ENCODE results near the gene TTPAL.

Gene TTPAL

DNA sequence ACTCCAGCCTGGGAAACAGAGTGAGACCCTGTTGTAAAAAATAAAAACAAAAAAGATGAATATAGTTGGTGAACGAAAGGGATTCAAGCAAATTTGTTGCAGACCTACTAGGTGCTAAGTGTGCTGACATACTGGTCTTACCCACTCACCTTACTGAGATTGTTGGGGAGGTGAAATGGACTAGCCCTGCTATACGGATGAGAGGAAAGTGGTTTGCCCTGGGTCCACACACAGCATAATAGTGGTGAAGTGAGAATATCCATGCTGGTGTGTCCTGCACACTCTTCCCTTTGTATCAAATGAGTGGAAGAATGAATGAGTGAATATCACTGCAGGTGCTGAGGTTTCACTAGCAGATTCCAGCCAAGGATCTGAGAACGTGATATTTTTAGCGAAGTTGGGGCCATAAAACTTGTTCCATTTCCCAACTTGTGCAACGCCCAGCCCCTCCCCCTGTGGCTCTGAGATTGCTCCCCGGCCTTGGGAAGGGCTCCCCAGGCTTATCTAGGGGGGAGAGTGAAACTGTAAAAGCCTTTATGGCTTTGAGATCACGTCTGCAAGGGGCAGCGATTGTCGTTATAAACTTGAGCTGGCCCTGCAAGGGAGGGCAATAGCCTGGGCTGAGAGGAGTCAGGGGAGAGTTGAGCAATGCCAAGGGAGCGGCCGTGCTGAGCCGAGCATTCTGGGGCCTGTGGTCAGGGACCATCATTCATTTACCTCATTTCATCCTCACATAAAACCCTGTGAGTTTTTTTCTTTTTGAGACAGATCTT is 33.2 kb upstream of the TTPAL start:
- no peak for DNase-seq

DNA sequence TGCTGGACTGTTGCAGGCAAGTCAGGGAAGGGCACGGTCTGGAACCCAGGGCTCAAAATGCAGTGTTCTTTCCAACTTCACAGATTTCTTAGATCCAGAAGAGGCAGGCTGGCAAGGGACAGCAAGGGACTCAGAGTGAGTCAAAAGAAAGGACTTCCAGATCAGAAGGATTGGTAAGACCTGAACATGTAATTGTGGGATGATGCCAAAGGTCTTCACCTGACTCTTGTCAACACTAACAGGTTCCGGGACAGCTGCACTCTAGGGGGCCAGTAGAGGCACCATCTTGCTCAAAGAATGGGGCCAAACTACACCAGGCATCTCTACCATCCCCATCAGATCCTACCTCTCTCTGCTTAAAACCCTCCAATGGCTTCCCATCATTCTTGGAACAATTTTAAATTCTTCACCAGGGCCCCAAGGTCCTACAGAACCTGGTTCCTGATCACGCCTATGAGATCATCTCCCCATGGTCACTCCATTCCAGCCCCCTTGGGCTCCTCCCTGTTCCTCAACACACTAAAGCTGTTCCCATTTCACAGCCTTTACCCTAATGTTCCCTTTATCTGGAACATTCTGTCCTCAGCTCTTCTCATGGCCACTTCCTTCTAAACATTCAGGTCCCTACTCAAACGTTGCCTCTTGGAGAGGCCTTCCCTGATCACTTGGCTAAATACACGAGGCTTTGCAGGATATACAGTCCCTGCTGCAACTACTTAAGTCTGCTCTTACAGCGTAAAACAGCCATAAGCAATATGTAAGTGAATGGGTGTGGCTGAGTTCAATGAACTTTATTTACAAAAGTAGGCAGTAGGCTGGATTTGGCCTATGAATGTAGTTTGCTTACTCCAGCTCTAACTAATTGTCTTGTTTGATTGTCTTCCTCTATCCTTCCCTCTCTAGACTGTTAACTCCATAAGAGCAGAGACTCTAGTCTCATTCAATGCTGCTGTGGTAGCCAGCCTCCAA is 29.6 kb upstream of the TTPAL start:
- DNase-seq: no peak

DNA sequence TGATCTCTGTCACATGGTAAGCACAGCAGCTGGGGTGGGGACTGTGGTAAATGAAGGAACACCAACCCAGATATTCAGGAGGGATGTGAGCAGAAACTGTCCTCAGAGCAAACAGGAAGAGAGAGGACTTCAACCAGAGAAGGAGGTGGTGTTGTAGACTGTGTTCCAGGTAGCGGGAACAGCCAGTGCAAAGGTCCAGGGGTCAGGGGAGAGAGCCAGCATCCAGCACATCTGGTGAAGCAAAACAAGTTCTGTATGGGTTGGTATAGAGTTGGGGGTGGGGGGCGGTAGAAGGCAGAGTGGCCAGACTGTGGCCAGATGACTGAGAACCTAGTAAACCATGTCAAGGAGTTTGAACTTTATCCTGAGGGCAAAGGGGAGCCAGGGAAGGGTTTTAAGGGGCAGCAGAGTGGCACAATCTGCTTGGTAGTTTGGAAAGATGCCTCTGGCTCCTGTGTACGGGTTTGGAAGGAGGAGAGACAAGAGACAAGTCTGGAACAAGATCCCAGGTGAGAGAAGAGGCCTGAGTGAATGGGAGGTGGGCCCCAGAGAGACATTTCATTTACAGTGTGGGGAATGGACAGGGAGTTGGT is 27.8 kb upstream of the TTPAL start:
- DNase-seq: no peak

DNA sequence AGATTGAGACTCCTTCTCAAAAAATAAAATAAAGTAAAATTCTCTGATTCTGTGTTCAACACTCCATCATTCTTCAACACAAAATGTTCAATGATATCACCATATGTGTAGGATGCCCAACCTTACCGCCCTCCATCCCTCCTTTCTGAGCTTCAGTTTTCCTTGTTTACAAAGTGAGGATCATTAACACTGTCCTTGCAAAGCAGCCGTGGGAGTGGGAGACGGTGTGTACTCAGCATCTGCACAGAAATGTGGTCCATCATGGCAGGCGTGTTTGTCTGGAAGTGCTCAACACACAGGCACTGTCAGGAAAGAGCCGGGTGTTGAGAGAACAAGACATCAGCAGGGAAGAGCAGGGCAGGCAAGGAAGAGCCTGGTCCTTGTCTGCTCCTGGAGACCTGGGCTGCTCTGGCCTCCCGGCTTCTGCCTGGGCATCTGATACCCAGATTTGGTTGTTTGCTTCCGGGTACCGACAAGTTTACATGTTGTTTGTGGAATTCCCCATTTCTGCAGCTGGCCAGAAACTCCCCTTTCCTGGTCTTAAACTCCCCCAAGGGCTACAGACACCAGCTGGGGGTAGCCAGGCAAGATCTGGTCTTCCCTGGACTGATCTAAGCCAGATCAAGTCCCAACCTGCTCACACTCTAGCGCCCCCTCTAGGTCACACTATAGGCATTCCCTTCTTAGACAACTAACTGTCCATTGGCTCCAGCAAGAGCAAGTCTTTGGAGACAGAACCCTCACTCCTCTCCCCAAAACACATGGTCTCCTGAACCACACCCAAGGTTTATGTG is 26.7 kb upstream of the TTPAL start:
- DNase-seq: no peak

DNA sequence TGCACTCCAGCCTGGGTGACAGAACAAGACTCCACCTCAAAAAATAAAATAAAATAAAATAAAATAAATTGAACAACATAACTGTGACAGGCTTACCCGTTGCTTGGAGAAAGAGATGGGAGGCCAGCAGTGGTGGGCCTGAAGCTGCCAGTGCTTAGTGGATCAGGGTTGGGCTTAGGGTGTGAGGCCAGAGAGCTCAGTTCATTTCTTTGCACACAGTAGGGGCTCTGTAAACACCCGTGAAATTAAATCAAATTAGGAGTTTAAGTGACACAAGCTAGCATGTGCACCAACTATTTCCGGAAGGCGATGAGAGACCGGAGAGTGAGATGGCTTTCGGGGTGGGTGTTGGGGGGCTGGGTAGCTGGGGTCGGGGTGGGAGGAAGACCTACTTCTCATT is 25.8 kb upstream of the TTPAL start:
- DNase-seq: no peak

DNA sequence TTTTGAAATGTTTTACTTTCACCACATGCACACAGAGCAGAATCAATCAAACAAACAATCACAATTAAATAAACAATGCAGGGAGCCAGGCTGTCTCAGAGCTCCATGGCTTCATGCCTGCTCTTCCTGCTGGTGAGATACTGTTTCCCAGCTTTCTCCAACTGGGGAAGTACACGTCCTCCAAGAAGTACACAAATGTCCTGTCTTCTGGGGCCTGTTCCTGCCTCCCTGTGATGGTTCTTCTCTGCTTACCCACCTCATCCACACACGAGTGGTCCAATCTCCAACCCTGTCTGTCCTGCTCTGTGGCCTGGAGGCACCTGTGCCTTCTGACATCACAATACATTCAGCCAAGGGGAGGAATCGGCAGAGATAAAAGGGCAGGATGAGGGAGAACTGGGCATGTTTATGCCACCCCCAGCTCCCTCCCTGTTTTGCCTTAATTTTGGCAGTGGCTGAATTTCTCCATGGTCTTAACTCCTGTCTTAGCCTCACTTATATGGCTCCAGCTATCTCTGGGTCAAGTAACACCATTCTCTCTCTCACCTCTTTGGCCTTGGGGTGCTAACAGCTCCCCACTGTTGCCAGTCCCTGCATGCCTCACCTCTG is 25.3 kb upstream of the TTPAL start:
- DNase-seq: no peak

DNA sequence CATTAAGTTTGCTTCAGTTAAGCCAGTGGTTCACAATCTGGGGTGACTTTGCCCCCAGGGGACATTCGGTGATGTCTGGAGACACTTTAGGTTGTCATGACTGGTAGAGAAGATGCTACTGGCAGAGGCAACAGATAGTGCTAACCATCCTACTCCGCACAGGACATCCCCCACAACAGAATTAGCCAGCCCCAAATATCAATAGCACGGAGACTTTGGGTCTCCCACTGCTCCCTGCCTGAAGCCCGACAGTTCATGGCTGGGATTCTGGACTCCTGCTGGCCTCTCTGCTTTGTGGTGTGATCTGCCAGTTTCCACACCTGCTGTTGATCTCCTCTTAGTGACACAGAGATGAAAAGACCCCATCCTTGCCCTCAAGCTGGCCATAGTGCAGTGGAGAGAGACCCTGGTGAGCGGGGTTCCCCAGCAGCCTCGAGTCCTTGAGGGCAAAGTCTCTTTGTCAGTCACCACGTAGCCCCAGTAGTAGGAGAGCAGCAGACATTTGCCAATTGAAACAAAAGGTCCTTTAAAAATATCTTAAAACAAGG is 24.7 kb upstream of the TTPAL start:
- no peak for DNase-seq

DNA sequence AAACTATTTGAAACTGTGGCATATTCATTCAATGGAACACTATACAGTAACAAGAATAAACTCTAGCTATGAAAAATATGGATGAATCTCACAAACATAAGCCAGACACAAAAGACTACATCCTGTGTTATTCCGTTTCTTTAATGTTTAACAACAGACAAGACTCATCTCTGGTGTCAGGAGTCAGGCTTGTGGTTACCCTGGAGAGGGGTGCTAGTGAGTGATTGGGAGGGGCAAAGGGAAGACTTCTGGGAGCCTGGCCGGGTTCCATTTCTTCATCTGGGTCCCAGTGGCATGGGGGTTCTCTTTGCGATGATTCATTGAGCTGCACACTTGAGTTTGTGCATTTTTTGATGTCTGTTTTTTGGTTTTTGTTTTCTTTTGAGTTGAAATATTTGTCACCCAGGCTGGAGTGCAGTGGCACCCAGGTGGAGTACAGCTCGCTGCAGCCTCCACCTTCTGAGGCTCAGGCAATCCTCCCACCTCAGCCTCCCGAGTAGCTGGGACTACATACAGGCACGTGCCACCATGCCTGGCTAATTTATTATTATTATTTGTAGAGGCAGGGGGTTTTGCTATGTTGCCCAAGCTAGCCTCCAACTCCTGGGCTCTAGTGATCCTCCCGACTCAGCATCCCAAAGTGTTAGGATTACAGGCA is 21.2 kb upstream of the TTPAL start:
- DNase-seq: no peak

DNA sequence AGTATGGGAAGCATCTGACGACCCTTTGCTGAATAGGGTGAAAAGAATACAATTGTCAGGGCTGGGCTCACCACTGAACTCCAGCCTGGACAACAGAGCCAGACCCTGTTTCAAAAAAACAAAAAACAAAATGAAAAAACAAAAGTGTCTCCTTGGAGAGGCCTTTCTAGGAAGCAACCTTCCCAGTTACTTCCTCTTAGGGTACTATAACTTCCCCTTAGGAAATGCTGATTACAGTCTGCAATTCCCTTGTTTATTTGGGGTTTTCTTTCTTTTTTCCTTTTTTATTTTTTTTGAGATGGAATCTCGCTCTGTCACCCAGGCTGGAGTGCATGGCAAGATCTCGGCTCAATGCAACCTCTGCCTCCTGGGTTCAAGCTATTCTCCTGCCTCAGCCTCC is 20.5 kb upstream of the TTPAL start:
- DNase-seq: no peak

DNA sequence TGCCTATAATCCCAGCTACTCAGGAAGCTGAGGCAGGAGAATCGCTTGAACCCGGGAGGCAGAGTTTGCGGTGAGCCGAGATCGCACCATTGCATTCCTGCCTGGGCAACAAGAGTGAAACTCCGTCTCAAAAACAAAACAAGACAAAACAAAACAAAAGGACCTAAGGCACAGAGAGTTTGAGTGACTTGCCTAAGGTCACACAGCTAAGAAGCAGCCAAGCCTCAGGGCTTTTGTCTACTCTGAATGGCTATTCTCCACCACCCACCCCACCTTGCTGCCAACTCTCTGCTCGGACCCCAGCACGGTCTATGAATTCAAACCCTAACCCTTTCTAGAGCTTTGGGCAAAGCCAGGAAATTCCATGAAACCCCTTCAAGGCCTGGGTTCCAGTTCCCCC is 19.1 kb upstream of the TTPAL start:
- no peak for DNase-seq

DNA sequence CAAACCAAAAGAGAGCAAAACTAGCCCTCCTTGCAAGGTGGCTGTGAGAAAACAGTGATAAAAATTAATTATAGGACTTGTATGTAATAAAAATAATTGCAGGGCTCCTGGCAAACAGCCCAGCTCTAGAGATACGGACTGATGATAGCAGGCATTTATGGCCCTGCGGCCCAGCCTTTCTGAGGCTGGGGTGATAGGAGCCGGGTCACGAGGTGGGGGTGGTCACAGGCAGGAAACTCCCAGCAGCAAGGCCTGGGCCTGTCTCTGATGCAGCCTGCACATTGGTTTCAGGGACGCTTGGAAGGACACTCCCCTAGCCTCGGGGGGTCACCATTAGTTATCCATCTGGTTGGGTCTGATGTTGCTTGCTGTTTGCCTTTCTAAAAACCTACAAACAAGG is 18.7 kb upstream of the TTPAL start:
- DNase-seq: no peak

DNA sequence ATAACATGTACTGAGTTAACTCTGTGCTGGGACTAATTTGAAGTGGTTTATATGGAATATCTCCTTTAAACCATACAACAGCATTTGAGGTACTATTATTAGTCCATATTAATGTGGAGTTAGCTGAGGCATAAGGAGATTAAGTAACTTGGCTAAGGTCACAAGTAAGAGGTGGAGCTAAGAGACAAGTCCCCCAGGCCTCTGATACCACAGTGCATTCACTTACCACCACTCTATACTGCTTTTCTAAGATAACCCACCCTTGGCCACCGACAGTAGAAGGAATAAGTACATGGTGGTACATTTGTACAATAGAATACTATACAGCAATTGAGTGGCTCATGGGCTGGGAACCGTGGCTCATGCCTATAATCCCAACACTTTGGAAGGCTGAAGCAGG is 16.4 kb upstream of the TTPAL start:
- no peak for DNase-seq

DNA sequence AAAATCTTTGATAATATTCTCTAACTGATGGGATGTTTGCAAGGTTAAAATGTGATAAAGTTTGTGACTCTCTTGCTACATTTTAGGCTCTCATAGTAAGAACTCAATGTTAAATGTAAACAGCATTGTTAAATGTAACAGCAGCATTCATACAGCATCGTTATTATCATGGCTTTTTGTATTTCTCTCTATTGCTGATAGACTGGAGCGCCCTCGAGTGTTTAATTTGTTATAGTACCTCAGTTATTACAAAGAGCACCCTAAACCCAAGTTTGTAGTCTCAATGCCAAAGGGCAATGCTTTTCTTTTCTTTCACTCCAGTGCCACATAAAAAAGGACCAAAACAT is 14.9 kb upstream of the TTPAL start:
- DNase-seq: peak; percentile 35

DNA sequence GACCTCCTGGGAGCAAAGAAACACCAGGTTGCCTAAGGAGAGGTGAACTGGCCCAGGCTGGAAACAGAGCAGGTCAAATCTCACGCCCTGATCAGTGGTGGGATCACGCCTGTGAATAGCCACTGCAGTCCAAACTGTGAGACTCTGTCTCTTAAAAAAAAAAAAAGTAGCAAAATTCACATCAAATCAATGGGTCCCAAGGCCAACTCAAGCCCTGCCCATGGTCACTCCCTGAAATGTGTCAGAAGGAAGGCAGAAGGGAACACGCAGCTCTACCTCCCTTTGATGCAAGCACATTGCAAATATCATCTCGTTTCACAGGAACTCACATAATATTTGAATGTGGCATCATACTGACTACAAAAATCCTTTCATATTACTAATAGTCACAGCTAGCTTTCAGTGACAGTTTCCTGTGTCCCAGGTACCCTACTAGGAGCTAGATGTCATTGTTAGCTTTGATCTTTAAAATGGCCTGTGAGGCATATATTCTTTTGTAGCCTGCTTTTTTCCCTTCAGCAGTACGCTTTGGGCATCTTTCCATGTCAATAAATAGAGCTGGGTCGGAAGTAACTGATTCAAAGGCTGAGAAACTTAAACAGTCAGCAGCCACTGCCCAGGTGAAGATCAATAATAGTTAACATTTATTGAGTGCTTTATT is 14.4 kb upstream of the TTPAL start:
- no peak for DNase-seq

DNA sequence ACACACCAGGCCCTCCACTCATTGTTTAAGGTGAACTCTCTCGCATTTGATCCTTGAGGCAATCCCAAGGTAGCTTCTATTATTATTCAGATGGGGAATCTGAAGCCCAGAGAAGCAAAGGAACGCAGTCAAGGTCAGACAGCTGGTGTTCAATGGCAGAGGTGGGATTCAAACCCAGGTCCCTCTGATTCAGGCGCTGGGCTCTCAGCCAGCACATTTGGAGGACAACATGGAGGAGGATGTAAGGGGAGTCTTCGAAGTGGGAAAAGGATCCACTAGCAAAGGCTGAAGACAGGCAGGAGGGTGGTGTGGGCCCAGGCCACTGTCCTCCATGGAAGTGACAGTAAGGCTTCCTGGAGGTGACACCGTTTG is 13.9 kb upstream of the TTPAL start:
- no peak for DNase-seq

DNA sequence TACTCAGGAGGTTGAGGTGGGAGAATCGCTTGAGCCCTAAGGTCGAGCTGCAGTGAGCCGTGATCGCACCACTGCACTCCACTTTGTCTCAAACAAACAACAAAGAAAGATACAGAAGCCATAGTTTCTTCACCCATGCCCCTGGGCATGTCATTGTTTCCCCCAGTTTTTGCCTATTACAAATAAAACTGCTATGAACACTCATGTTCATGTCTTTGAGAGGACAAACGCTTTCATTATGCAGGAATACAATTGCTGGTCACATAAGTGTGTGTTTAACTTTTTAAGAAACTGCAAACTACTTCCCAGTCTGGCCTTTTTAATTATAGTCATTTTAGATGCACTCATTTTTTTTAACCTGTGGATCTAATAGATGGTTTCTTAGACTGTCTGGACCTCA is 12.2 kb upstream of the TTPAL start:
- DNase-seq: no peak

DNA sequence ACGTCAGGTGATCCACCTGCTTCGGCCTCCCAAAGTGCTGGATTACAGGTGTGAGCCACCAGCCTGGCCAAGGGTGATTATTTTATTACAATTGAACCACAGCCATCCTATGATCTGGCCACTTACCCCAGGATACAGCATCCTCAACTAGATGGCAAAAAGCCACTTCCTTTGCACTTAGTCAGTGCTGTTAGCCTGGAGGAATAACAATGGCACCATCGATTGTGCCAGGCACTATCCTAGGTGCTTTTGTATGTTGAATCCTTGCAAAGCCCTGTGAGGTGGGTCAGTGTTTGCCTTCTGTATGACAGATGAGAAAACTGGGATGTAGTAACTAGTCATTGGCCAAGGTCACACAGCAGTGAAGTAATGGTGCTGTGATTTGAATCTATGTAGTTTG is 11.2 kb upstream of the TTPAL start:
- no peak for DNase-seq

DNA sequence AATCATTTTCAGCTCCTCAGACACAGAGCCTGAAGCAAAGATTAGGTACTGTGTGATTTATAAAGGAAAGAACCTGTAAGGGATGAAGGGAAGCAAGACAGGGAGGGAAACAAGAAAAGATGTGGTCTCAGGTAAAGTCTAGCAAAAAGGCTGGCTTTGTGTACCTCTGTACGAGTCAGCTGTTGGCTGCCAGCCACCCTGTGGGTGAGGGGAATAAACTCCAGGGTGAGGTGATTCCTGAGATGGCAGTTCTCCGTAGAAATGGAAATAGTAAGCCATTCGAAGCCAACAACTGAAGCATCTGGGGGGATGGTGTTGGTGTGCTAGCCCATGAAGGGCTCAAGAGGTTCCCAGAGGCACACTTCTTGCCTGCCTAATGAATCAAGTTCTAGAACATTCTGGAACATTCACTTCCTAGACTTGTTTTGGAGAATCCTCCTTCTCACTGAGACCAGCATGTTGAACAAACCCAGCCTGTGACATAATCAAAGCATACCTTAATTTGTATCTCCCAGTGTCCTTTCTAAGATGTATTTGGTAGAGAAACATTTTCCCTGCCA is 10.6 kb upstream of the TTPAL start:
- DNase-seq: no peak

DNA sequence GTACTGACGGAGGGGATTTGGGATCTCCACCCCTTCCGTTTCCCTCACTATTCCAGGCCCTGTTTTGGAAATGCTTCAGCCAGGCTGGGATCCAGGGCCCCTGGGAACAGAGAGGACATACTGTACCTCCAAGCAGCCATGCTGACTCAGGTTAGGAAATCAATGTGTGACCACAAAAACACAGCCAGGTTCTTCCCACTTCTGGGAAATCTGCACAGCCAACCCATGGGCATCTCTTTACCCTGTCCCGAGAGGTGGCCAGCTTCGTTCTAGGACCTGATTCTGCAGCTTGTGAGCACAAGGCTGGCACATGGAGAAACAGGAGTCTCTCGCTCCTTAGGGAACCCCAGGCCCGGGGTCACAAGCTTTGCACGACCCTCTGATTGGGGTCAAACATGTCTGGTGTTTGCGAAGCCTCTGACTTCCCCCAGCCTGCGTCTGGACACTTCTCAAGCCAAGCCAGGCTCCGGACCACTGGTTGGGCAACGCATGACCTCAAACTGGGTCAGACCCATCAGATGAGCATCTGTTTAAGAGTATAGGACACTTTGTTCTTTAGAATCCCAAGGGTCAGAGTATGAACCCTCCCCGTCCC is 8.3 kb upstream of the TTPAL start:
- DNase-seq: no peak

DNA sequence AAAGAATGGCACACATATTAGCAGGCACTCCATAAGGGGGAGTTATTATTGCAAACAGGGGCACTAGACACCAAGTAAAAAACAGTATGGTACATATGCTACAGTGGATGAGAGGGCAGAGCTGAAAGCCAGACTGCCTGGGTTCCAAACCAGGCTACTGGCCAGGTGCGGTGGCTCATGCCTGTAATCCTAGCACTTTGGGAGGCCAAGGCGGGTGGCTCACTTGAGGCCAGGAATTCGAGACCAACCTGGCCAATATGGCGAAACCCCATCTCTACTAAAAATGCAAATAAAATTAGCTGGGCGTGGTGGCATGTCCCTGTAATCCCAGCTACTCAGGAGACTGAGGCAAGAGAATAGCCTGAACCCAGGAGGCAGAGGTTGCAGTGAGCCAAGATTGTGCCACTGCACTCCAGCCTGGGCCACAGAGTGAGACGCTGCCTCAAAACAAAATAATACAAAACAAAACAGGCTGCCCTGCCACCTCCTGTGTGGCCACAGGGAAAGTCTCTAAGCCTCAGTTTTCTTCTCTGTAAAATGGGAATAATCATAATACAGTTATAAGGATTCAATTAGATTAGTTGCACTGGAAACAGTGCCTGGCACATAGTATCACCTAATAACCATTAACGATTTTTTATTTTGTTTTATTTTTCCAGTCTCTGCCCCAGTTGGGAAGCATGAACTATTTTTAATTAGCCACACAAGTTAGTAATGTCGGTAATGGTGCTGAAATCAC is 7.5 kb upstream of the TTPAL start:
- DNase-seq: no peak
